Kidney (tissue), 14 donors: ENCODE measurements around the gene ADAMTS9. TPM values are rescaled to one million over a fixed set of nuclear protein-coding genes. Genes with fewer than 3 reads are reported as not detected.

ENCODE experiments used
- DNase-seq, 5 donors: peaks; one replicate each; pipeline ENCODE4 v3.0.0-alpha.2; 2013 to 2020
- FAIRE-seq: peaks from 2 replicates; lab custom pipeline; 2012; peaks lifted over from hg19 to GRCh38; lab: Jason Lieb, UNC
- H3K27ac ChIP-seq, 2 donors: one replicate each; pipeline ENCODE4 v1.7.0; 2013; ENCODE audit warnings: low read depth in 2 of 2, low read length in 2 of 2, inconsistent platforms in 1 of 2
- H3K27me3 ChIP-seq: one replicate; pipeline ENCODE4 v1.7.1; 2013; ENCODE audit warnings: low read length, inconsistent platforms; ENCODE audit not compliant: control insufficient read depth, insufficient read depth
- H3K36me3 ChIP-seq, 3 donors: one replicate each; pipeline versions ENCODE4 v1.7.0 to v1.7.1; 2013; ENCODE audit warnings: low read length in 3 of 3, control low read depth in 1 of 3, inconsistent platforms in 1 of 3; ENCODE audit not compliant: insufficient read depth in 3 of 3, control insufficient read depth in 2 of 3
- H3K4me1 ChIP-seq, 3 donors: one replicate each; pipeline versions ENCODE4 v1.7.0 to v1.7.1; 2013; ENCODE audit warnings: low read length in 3 of 3, inconsistent platforms in 1 of 3, low read depth in 1 of 3; ENCODE audit not compliant: control insufficient read depth in 2 of 3, insufficient read depth in 2 of 3
- H3K4me3 ChIP-seq, 3 donors: one replicate each; pipeline versions ENCODE4 v1.7.0 to v1.8.1; 2013; ENCODE audit warnings: low read length in 3 of 3, control low read depth in 1 of 3, inconsistent platforms in 1 of 3
- H3K9ac ChIP-seq, 3 donors: one replicate each; pipeline versions ENCODE4 v1.7.0 to v1.7.1; 2013; ENCODE audit warnings: low read length in 3 of 3, control low read depth in 1 of 3, inconsistent platforms in 1 of 3
- H3K9me3 ChIP-seq, 3 donors: one replicate each; pipeline versions ENCODE4 v1.7.0 to v1.7.1; 2013; ENCODE audit warnings: low read length in 3 of 3, control low read depth in 1 of 3, inconsistent platforms in 1 of 3; ENCODE audit not compliant: control insufficient read depth in 2 of 3, insufficient read depth in 1 of 3
- CTCF ChIP-seq: IDR thresholded peaks from 3 replicates; pipeline ENCODE4 v1.5.1; 2012; ENCODE audit warnings: mild to moderate bottlenecking, moderate library complexity, borderline replicate concordance; ENCODE audit not compliant: insufficient read depth; ENCODE audit errors: extremely low read depth
- intact Hi-C: fragments of 100-400 bp; cut with DNase I; formaldehyde crosslinking; loops from one replicate; pipeline ENCODE4 v1.11.1; 2022
- polyA plus RNA-seq: library from polyadenylated mRNA; stranded (reverse); fragments of 350-450 nt; fragmentation: Illumina TruSeq; extraction: RNeasy Lipid Tissue Mini Kit (QIAGEN cat#74804); gene quantifications from one replicate; pipeline ENCODE4 v1.2.3, GENCODE V29; 2014; ENCODE audit warnings: low read depth, low replicate concordance; ENCODE audit not compliant: insufficient read depth
- total RNA-seq: library from RNA; stranded (reverse); fragmentation: NEBNext Ultra II Directional; extraction: Animal tissue kit (Norgen Biotek cat#: 25700); gene quantifications from one replicate; pipeline ENCODE4 v1.2.1, GENCODE V29; 2021
- donor health status: control.
- donor health status: control.
- donor health status: control.
- donor health status: control.
- donor health status: control.
- donor health status: DM: yes; HTN: yes; CAD: no.
- donor health status: Normal renal cell carcinoma (clear cell type).

The ADAMTS9 gene
- total and polyA plus RNA-seq, 2 donors from 2014 or later = 25.0 to 117 TPM

- no peak for TF ChIP-seq CTCF
- FAIRE-seq = no peak
Measured at GRCh38 chr3:64623125-64623524, 64.7 kb downstream of the ADAMTS9 start.

DNA sequence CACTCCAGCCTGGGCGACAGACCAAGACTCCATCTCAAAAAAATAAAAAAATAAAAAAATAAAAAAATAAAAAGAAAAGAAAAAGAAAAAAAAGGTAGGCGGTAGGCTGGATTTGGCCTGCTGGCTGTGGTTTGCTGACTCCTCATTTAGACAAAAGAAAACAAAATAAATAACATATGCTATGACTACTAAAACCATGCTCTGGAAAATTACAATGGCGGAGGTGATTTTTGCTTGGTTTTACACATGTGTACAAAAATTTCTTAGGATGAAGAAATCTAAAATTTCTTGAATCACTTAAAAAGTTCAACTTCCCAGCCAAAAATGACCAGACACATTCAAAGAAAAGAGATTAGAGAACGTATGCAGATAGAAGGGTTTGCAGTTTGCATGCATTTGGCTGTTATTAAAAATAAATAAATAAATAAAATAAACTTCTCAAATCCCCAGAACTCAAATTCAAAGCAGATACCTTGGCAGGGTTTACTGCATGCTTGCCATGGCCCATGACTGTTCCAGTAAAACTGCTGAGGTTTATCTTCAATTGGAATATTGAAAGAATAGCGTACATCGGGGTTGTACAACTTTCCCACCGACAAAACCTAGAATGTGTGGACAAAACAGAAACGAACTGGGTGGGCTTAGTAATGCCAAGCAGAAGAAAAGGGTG, 65.9 kb downstream of the ADAMTS9 start:
- H3K36me3 ChIP-seq = peaks cover 14 to 36% (median 17%) of the 10 kb centered on the region in 3 donors
- H3K27ac ChIP-seq = no peak overlapping the region
- H3K9ac ChIP-seq = no peak overlapping the region
- TF ChIP-seq CTCF = no peak
- FAIRE-seq (no peak), DNase-seq (no peak)
- H3K9me3 ChIP-seq = no peaks in the 10 kb centered on the region
- H3K4me3 ChIP-seq = no peak overlapping the region
- intact Hi-C loops = no loop called here
- no peaks in the 10 kb centered on the region for H3K27me3 ChIP-seq
- no peaks in the 10 kb centered on the region for H3K4me1 ChIP-seq

More at GRCh38 chr3:64623125-64623524, 64.7 kb downstream of the ADAMTS9 start:
- peaks cover 0 to 3% (median 2%) of the 10 kb centered on the region in 3 donors for H3K4me1 ChIP-seq
- DNase-seq = no peak
- no peaks in the 10 kb centered on the region for H3K9me3 ChIP-seq
- no peak overlapping the region for H3K4me3 ChIP-seq
- H3K9ac ChIP-seq = no peak overlapping the region
- no peak overlapping the region for H3K27ac ChIP-seq
- H3K27me3 ChIP-seq = no peaks in the 10 kb centered on the region
- intact Hi-C loops = no loop called here
- H3K36me3 ChIP-seq = peaks cover 10 to 27% (median 15%) of the 10 kb centered on the region in 3 donors

GRCh38 chr3:64621275-64621674, 66.5 kb downstream of the ADAMTS9 start:
- no peak overlapping the region for H3K27ac ChIP-seq
- no peaks in the 10 kb centered on the region for H3K4me1 ChIP-seq
- no peak overlapping the region for H3K9ac ChIP-seq
- no peaks in the 10 kb centered on the region for H3K9me3 ChIP-seq
- no peak overlapping the region for H3K4me3 ChIP-seq
- H3K27me3 ChIP-seq = no peaks in the 10 kb centered on the region
- FAIRE-seq = no peak
- intact Hi-C loops = no loop called here
- DNase-seq = no peak
- TF ChIP-seq CTCF = no peak
- H3K36me3 ChIP-seq = peaks cover 14 to 38% (median 17%) of the 10 kb centered on the region in 3 donors

- DNase-seq (no peak), FAIRE-seq (no peak)
- no peak for TF ChIP-seq CTCF
- Histone ChIP-seq H3K9me3 (no peaks in the 10 kb centered on the region), H3K36me3 (peaks cover 14 to 47% (median 27%) of the 10 kb centered on the region in 3 donors), H3K4me1 (no peaks in the 10 kb centered on the region), H3K9ac (no peak overlapping the region), H3K27me3 (no peaks in the 10 kb centered on the region), H3K4me3 (no peak overlapping the region), H3K27ac (no peak overlapping the region)
- intact Hi-C loops = no loop called here
Measured at GRCh38 chr3:64620020-64620419, 67.8 kb downstream of the ADAMTS9 start.
